ENCODE measurements around the gene BLOC1S1. TPM values are rescaled to one million over a fixed set of nuclear protein-coding genes. Genes with fewer than 3 reads are reported as not detected.

Gene BLOC1S1
- total RNA-seq, 1 donor from 2014 or later: 134 TPM

- Histone ChIP-seq H3K27ac (no peak overlapping the region), H3K36me3 (no peaks in the 10 kb centered on the region), H3K9me3 (no peaks in the 10 kb centered on the region), H3K4me3 (no peak overlapping the region), H3K27me3 (ENCODE audit: low read depth) (no peaks in the 10 kb centered on the region), H3K4me1 (no peaks in the 10 kb centered on the region)
- ATAC-seq (no peak), DNase-seq (no peak)
- intact Hi-C loops (cut with DNase I): no loop called here
- no peak for TF ChIP-seq CTCF (IDR thresholded peaks at IDR 0.05)
Observed at GRCh38 chr12:55688716-55689655, 26.9 kb upstream of the BLOC1S1 start.

GRCh38 chr12:55692631-55693322, 23.1 kb upstream of the BLOC1S1 start:
- no peaks in the 10 kb centered on the region for H3K9me3 ChIP-seq
- H3K27me3 ChIP-seq (ENCODE audit: low read depth): no peaks in the 10 kb centered on the region
- intact Hi-C loops (cut with DNase I): no loop called here
- no peak for TF ChIP-seq CTCF (IDR thresholded peaks at IDR 0.05)
- no peak overlapping the region for H3K27ac ChIP-seq
- no peak overlapping the region for H3K4me3 ChIP-seq
- H3K36me3 ChIP-seq: no peaks in the 10 kb centered on the region
- DNase-seq (no peak), ATAC-seq (no peak)
- H3K4me1 ChIP-seq: no peaks in the 10 kb centered on the region

- DNase-seq (no peak), ATAC-seq (peak in 1 of 2 donors; percentile 25)
- Histone ChIP-seq H3K27ac (no peak overlapping the region), H3K4me1 (no peaks in the 10 kb centered on the region), H3K4me3 (no peak overlapping the region), H3K36me3 (no peaks in the 10 kb centered on the region), H3K27me3 (ENCODE audit: low read depth) (no peaks in the 10 kb centered on the region), H3K9me3 (no peaks in the 10 kb centered on the region)
- TF ChIP-seq CTCF (IDR thresholded peaks at IDR 0.05): no peak
- intact Hi-C loops (cut with DNase I): no loop called here
Observed at GRCh38 chr12:55693323-55694187, 22.3 kb upstream of the BLOC1S1 start.

GRCh38 chr12:55694188-55694515, 21.7 kb upstream of the BLOC1S1 start:
- H3K4me3 ChIP-seq: no peak overlapping the region
- H3K27ac ChIP-seq: no peak overlapping the region
- no peaks in the 10 kb centered on the region for H3K9me3 ChIP-seq
- intact Hi-C loops (cut with DNase I): no loop called here
- ATAC-seq: no peak
- H3K27me3 ChIP-seq (ENCODE audit: low read depth): no peaks in the 10 kb centered on the region
- no peaks in the 10 kb centered on the region for H3K36me3 ChIP-seq
- no peak for TF ChIP-seq CTCF (IDR thresholded peaks at IDR 0.05)
- no peak for DNase-seq
- H3K4me1 ChIP-seq: no peaks in the 10 kb centered on the region

GRCh38 chr12:55694651-55695050, 21.2 kb upstream of the BLOC1S1 start:
- DNase-seq: no peak
- H3K4me1 ChIP-seq: no peaks in the 10 kb centered on the region
- intact Hi-C loops (cut with DNase I): no loop called here
- H3K27ac ChIP-seq: no peak overlapping the region
- no peak overlapping the region for H3K4me3 ChIP-seq
- TF ChIP-seq CTCF (IDR thresholded peaks at IDR 0.05): no peak
- ATAC-seq: peak in 1 of 2 donors; percentile 4
- no peaks in the 10 kb centered on the region for H3K36me3 ChIP-seq
- H3K9me3 ChIP-seq: no peaks in the 10 kb centered on the region
- no peaks in the 10 kb centered on the region for H3K27me3 ChIP-seq (ENCODE audit: low read depth)

All from lower lobe of right lung (tissue), 2 donors.